ENCODE data around the gene TECPR1.

- TF ChIP-seq EZH2 (IDR thresholded peaks at IDR 0.05; ENCODE audit: borderline replicate concordance, insufficient read depth, low read depth, low read length, poor library complexity, severe bottlenecking) (no peak), CTCF (IDR thresholded peaks at IDR 0.05) (no peak)
Measured at GRCh38 chr7:98249106-98249505, 2.9 kb downstream of the TECPR1 start.

Measured in B cell (primary cell).